GM12878 (cell line): ENCODE results near the gene MYOZ1.

Experiments
- CEBPB ChIP-seq, 2 experiments: fragments of 150-350 bp in 1 of 2; IDR thresholded peaks; 2 replicates each; pipeline ENCODE4 v1.6.1; 2012 to 2014; ENCODE audit warnings: low read depth in 2 of 2, low read length in 2 of 2, borderline replicate concordance in 1 of 2, inconsistent platforms in 1 of 2
- CTCF ChIP-seq, 3 experiments: IDR thresholded peaks in 2 of 3; conservative IDR thresholded peaks in 1 of 3; 2 replicates each; pipeline ENCODE4 v1.5.1; 2011; ENCODE audit warnings: low read depth in 3 of 3, low read length in 3 of 3, mild to moderate bottlenecking in 3 of 3, control low read depth in 2 of 3, moderate library complexity in 2 of 3, inconsistent platforms in 1 of 3, mixed read lengths in 1 of 3; ENCODE audit not compliant: control insufficient read depth in 2 of 3, insufficient read depth in 1 of 3; ENCODE audit errors: extremely low read depth in 1 of 3
- E4F1 ChIP-seq: fragments of 450-650 bp; IDR thresholded peaks from 2 replicates; pipeline ENCODE4 v1.6.1; 2018; ENCODE audit warnings: borderline replicate concordance, mild to moderate bottlenecking; ENCODE audit not compliant: partially characterized antibody
- EZH2 ChIP-seq: IDR thresholded peaks from 2 replicates; pipeline ENCODE4 v1.6.1; 2012; ENCODE audit warnings: low read depth, mild to moderate bottlenecking, control low read depth, inconsistent platforms, low read length, borderline replicate concordance; ENCODE audit not compliant: control insufficient read depth
- POLR2AphosphoS5 ChIP-seq: IDR thresholded peaks from 2 replicates; pipeline ENCODE4 v1.6.1; 2011; ENCODE audit warnings: mild to moderate bottlenecking, low read length, inconsistent platforms

GRCh38 chr10:73639286-73639685 lies 2.0 kb downstream of the MYOZ1 start:
- TF ChIP-seq EZH2 (no peak), CTCF (IDR thresholded peaks at IDR 0.05 in 2 of 3, conservative IDR thresholded peaks at IDR 0.05 in 1 of 3; ENCODE audit: control insufficient read depth in 2 of 3, extremely low read depth in 1 of 3, insufficient read depth in 1 of 3, low read depth in 3 of 3, low read length in 3 of 3) (no peak), CEBPB (IDR thresholded peaks at IDR 0.05; ENCODE audit: borderline replicate concordance in 1 of 2, low read depth in 2 of 2, low read length in 2 of 2) (no peak), E4F1 (no peak), POLR2AphosphoS5 (no peak)
